ENCODE results near the gene GPR107.

- TF ChIP-seq CTCF (conservative IDR thresholded peaks at IDR 0.05; ENCODE audit: low read depth, low read length) = no peak
- no peak for TF ChIP-seq EZH2 (IDR thresholded peaks at IDR 0.05; ENCODE audit: borderline replicate concordance, low read depth, low read length, poor library complexity, severe bottlenecking)
Measured at GRCh38 chr9:130041648-130042405, 11.9 kb upstream of the GPR107 start.
